Osteocyte (in vitro differentiated cells): Measurements from ENCODE around the gene ADAMTS3. TPM values are rescaled to one million over a fixed set of nuclear protein-coding genes. Genes with fewer than 3 reads are reported as not detected.

Experiments
- DNase-seq: peaks from one replicate; pipeline ENCODE4 v3.0.0; 2021; ENCODE audit warnings: mixed read lengths; ENCODE audit not compliant: unreplicated experiment; ENCODE audit errors: extremely low spot score
- H3K27ac Mint-ChIP-seq: one replicate; pipeline ENCODE4 v1.8.0; 2021; ENCODE audit warnings: mild to moderate bottlenecking, mixed read lengths; ENCODE audit not compliant: unreplicated experiment
- H3K27me3 Mint-ChIP-seq: one replicate; pipeline ENCODE4 v1.8.0; 2021; ENCODE audit warnings: mixed read lengths; ENCODE audit not compliant: unreplicated experiment
- H3K36me3 Mint-ChIP-seq: one replicate; pipeline ENCODE4 v1.8.0; 2021; ENCODE audit warnings: mixed read lengths; ENCODE audit not compliant: unreplicated experiment
- H3K4me1 Mint-ChIP-seq: one replicate; pipeline ENCODE4 v1.8.0; 2021; ENCODE audit warnings: mixed read lengths; ENCODE audit not compliant: unreplicated experiment
- H3K4me3 Mint-ChIP-seq: one replicate; pipeline ENCODE4 v1.8.0; 2021; ENCODE audit warnings: mild to moderate bottlenecking, moderate library complexity, mixed read lengths; ENCODE audit not compliant: unreplicated experiment
- H3K9me3 Mint-ChIP-seq: one replicate; pipeline ENCODE4 v1.8.0; 2021; ENCODE audit warnings: mixed read lengths; ENCODE audit not compliant: unreplicated experiment
- total RNA-seq: library from RNA; stranded (reverse); gene quantifications from 2 replicates; pipeline ENCODE4 v1.2.1, GENCODE V29; 2021
- TF ChIP-seq, protein P1 (sequence below): fragments of 200-600 bp; sonication (generic); IDR thresholded peaks from 2 replicates; pipeline ENCODE4 v1.5.0; 2021; ENCODE audit warnings: antibody characterized with exemption, mild to moderate bottlenecking, moderate library complexity

The ADAMTS3 gene
- total RNA-seq, 1 donor from 2014 or later = 1.4 TPM

DNA sequence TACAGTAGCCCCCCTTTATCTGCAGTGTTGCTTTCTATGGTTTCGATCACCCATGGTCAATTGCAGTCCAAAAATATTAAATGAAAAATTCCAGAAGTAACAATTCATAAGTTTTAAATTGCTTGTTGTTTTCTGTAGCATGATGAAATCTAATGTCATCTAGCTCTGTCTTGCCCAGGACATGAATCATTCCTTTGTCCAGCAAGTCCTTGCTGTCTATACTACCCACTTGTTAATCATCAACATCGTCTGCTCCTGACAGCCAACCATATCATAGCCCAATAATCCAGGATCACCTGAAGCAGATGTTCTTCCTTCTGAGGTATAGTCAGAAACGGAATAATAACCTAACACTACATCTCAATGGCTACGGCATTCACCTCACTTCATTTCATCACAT, 79.8 kb downstream of the ADAMTS3 start:
- H3K4me3 Mint-ChIP-seq = no peak overlapping the region
- DNase-seq = no peak
- H3K36me3 Mint-ChIP-seq = peaks cover 2% of the 10 kb centered on the region
- TF ChIP-seq, protein P1, sequence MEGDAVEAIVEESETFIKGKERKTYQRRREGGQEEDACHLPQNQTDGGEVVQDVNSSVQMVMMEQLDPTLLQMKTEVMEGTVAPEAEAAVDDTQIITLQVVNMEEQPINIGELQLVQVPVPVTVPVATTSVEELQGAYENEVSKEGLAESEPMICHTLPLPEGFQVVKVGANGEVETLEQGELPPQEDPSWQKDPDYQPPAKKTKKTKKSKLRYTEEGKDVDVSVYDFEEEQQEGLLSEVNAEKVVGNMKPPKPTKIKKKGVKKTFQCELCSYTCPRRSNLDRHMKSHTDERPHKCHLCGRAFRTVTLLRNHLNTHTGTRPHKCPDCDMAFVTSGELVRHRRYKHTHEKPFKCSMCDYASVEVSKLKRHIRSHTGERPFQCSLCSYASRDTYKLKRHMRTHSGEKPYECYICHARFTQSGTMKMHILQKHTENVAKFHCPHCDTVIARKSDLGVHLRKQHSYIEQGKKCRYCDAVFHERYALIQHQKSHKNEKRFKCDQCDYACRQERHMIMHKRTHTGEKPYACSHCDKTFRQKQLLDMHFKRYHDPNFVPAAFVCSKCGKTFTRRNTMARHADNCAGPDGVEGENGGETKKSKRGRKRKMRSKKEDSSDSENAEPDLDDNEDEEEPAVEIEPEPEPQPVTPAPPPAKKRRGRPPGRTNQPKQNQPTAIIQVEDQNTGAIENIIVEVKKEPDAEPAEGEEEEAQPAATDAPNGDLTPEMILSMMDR = no peak
- no peak overlapping the region for H3K27ac Mint-ChIP-seq
- H3K9me3 Mint-ChIP-seq = peaks cover 5% of the 10 kb centered on the region
- H3K4me1 Mint-ChIP-seq = no peaks in the 10 kb centered on the region
- H3K27me3 Mint-ChIP-seq = peaks cover 8% of the 10 kb centered on the region

DNA sequence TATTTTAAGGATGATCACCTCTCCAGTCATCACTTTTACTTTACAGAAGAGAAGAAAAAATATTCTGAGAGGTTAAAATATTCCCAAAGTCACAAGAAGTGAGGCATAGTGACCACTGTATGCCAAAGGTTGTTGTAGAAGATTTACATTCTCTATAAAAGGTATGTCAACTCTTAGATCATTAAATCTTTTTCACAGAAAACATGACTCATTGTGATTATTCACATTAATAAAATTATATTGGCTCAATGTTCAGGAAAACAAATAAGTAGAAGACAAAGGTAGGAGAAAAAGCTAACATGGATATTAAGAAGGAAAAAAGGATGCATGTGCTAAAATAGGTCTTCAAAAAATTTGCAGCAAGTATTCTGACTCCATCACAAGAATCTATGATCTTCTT, 82.0 kb downstream of the ADAMTS3 start:
- Mint-ChIP-seq H3K27ac (no peak overlapping the region), H3K4me1 (no peaks in the 10 kb centered on the region), H3K27me3 (peaks cover 2% of the 10 kb centered on the region), H3K9me3 (no peaks in the 10 kb centered on the region), H3K4me3 (no peak overlapping the region), H3K36me3 (no peaks in the 10 kb centered on the region)
- TF ChIP-seq, protein P1 = no peak
- no peak for DNase-seq

DNA sequence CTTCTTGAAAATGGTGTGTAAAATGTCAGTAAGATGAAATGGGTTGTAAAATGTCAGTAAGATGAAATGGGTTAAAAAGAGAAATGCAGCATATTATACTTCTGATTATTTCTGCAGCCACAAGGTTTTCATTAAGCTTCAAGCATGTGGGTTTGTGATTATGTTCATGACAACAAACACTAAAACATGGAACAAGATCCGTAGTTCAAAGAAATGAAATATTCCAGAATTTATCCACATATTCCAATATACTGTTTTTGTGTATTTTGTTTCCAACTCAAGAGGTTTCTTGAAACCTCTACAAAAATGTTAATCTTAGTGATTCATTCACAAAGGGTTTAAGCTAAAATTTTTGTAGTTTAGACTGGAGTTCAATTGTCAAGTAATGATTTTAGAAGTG, 84.0 kb downstream of the ADAMTS3 start:
- Mint-ChIP-seq H3K27me3 (no peaks in the 10 kb centered on the region), H3K27ac (no peak overlapping the region), H3K9me3 (no peaks in the 10 kb centered on the region), H3K4me3 (no peak overlapping the region), H3K4me1 (no peaks in the 10 kb centered on the region), H3K36me3 (no peaks in the 10 kb centered on the region)
- no peak for DNase-seq
- TF ChIP-seq, protein P1 = no peak

DNA sequence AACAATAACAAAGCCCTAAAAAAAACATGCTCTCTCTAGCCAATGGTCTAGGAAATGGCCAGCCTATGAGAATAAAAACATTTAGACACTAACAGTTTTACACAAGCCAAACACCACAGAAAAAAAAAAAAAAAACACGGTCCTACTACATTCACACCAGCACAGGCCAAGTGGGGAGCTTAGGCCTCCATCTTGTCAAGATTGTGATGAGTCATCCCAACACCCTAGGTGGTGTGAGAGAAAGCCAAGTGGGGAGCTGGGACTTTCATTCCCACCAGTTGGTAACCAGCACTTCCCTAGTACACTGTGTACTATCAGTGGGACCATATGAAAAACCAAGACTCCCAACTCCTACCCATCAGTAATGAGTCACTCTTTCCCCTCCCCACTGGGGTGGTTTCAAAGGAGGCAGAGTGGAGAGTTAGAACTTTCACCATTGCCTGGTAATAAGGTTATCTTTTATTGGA, 95.6 kb downstream of the ADAMTS3 start:
- TF ChIP-seq, protein P1 = no peak
- no peak for DNase-seq
- Mint-ChIP-seq H3K36me3 (no peaks in the 10 kb centered on the region), H3K4me1 (peaks cover 6% of the 10 kb centered on the region), H3K4me3 (no peak overlapping the region), H3K27me3 (no peaks in the 10 kb centered on the region), H3K27ac (peak overlapping the region; percentile 14), H3K9me3 (peaks cover 8% of the 10 kb centered on the region)

DNA sequence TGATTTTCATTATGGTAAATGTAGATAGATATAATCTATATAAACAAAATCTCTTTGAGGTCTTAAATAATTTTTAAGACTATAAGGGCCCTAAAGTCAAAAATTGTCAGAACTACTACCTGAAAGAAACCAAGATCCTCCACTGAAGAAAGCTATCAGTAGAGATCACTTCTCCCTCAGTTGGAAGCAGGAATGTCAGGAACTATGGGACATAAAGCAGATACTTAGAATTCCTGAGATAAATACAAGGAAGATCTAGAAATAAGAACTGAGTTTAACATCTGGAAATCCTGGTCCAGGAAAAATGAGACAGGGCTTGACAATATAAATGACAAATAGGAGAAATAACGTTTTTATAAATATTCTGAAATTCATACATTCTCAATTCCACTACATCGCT, 97.2 kb downstream of the ADAMTS3 start:
- H3K27ac Mint-ChIP-seq = no peak overlapping the region
- no peak overlapping the region for H3K4me3 Mint-ChIP-seq
- no peaks in the 10 kb centered on the region for H3K36me3 Mint-ChIP-seq
- DNase-seq = no peak
- H3K27me3 Mint-ChIP-seq = no peaks in the 10 kb centered on the region
- peaks cover 8% of the 10 kb centered on the region for H3K9me3 Mint-ChIP-seq
- peaks cover 6% of the 10 kb centered on the region for H3K4me1 Mint-ChIP-seq
- TF ChIP-seq, protein P1 = no peak
